Measurements from ENCODE around the gene FFAR4. TPM values are rescaled to one million over a fixed set of nuclear protein-coding genes. Genes with fewer than 3 reads are reported as not detected.
"Not testable (repeated sequence)": the region's sequence is repeated elsewhere in the genome, so short reads cannot be mapped to it uniquely, and the experiment has no call there.

The FFAR4 gene
- total and polyA plus RNA-seq, 2 of the 8 experiments (the other 6 are each of a cell fraction or from before 2014, with no cell fraction given), result not detected

DNA sequence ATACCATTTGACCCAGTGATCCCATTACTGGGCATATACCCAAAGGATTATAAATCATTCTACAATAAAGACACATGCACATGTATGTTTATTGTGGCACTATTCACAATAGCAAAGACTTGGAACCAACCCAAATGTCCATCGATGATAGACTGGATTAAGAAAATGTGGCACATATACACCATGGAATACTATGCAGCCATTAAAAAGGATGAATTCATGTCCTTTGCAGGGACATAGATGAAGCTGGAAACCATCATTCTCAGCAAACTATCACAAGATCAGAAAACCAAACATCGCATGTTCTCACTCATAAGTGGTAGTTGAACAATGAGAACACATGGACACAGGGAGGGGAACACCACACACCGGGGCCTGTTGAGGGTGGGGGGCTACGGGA is 25.6 kb upstream of the FFAR4 start:
- CTCF ChIA-PET (ENCODE audit: partially characterized antibody), result interaction anchor here (1.0 to 4.5 kb wide), 3 partner anchors 14 to 59 kb away, joined by 3 to 78 read pairs (median 4); no protein-coding TSS in a partner anchor
- H3K9ac ChIP-seq (replicated peaks in 1 of 4; ENCODE audit: extremely low read depth in 1 of 4, low read depth in 3 of 4, low read length in 3 of 4); H3K14ac ChIP-seq (ENCODE audit: insufficient read length); H3K18ac ChIP-seq (ENCODE audit: extremely low read depth, low read length); H3K4ac ChIP-seq (replicated peaks; ENCODE audit: insufficient read length, low read depth, low read length); H2BK15ac ChIP-seq (ENCODE audit: low read length); H3K4me1 ChIP-seq (replicated peaks in 1 of 4; ENCODE audit: control insufficient read depth in 3 of 4, insufficient read depth in 4 of 4, low read length in 3 of 4); H4K5ac ChIP-seq (ENCODE audit: insufficient read length, low read depth, low read length); H3K79me1 ChIP-seq (ENCODE audit: low read depth, low read length); H2AFZ ChIP-seq (ENCODE audit: low read length); H3K27ac ChIP-seq (ENCODE audit: low read depth, low read length); H3K23me2 ChIP-seq (ENCODE audit: low read depth, low read length); FAIRE-seq; H3K27me3 ChIP-seq (replicated peaks in 1 of 4; ENCODE audit: control insufficient read depth in 3 of 4, extremely low read depth in 1 of 4, insufficient read depth in 3 of 4, low read length in 3 of 4); H2BK20ac ChIP-seq (ENCODE audit: low read length); H3K4me3 ChIP-seq (ENCODE audit: extremely low read depth in 1 of 4, insufficient read depth in 2 of 4, low read depth in 3 of 4, low read length in 4 of 4); POLR2A ChIA-PET (ENCODE audit: partially characterized antibody); DNase-seq (ENCODE audit: low read depth in 1 of 2, low spot score in 2 of 2); H4K8ac ChIP-seq (ENCODE audit: extremely low read depth, insufficient read depth, low read length); H2BK12ac ChIP-seq (ENCODE audit: low read depth, low read length); H2AK5ac ChIP-seq (ENCODE audit: low read depth, low read length); H2BK5ac ChIP-seq (ENCODE audit: low read depth, low read length); H3K4me2 ChIP-seq (ENCODE audit: insufficient read depth in 1 of 2, low read depth in 2 of 2, low read length in 2 of 2); H3K9me3 ChIP-seq (ENCODE audit: insufficient read depth in 2 of 2, low read depth in 1 of 2, low read length in 1 of 2); H2BK120ac ChIP-seq (replicated peaks; ENCODE audit: low read depth, low read length); H3K36me3 ChIP-seq (ENCODE audit: control insufficient read depth in 2 of 4, insufficient read depth in 4 of 4, low read length in 3 of 4); H4K91ac ChIP-seq (replicated peaks; ENCODE audit: insufficient read length, low read length); H4K20me1 ChIP-seq (replicated peaks in 1 of 2; ENCODE audit: control insufficient read depth in 1 of 2, insufficient read depth in 2 of 2, low read length in 2 of 2); H3K23ac ChIP-seq (ENCODE audit: insufficient read length); H3K56ac ChIP-seq (replicated peaks; ENCODE audit: insufficient read length, low read depth, low read length); H3K79me2 ChIP-seq (ENCODE audit: control insufficient read depth in 1 of 2, insufficient read depth in 2 of 2, low read length in 2 of 2): not testable (repeated sequence)
- WGBS, 2 experiments (ENCODE audit: extremely low coverage in 1 of 2, insufficient coverage in 1 of 2, insufficient read length in 1 of 2, insufficient replicate concordance in 2 of 2, low coverage in 1 of 2, low lambda C conversion rate in 2 of 2, missing lambda C conversion rate in 1 of 2), result 85% methylated on average over 4 of the region's 4 CpGs; no CpG with 5 or more reads in 1 of the 2 experiments

Data from H1 (cell line).